Heart left ventricle (tissue), 13 donors: ENCODE measurements around the gene ERH.

Experiments used
- CTCF ChIP-seq, 12 donors: fragments of 200-600 bp; sonication (generic) in 4 of 12; IDR thresholded peaks; one replicate each; pipeline versions ENCODE4 v1.5.0 to v1.8.0; 2018 to 2022; ENCODE audit warnings: antibody characterized with exemption in 12 of 12, mild to moderate bottlenecking in 5 of 12
- POLR2A ChIP-seq, 2 donors: fragments of 450-650 bp; IDR thresholded peaks; one replicate each; pipeline ENCODE4 v1.6.1; 2017; ENCODE audit warnings: antibody characterized with exemption in 2 of 2, mild to moderate bottlenecking in 2 of 2, moderate library complexity in 2 of 2
- donor health status: ischemic (EF 13 %, LVEDD 7.1; RV severe dilation, severe dysfunction).
- donor health status: DM: no; HTN: yes; CAD: no.
- donor health status: DM: no; HTN: no; CAD: no.
- donor health status: ischemic (EF 25% LVEDD 6.9; RV normal size, moderate dysfunction).
- donor health status: ischemic (EF 25% LVEDD 5.7; RV mildly dilated, moderate dysfunction).
- donor health status: ischemic (EF 35%, LVEDD 5.7; RV mildly dilated, moderate dysfunction).
- donor health status: nonischemic (EF 11% LVEDD 7.7; RV severe dilation, severe dysfunction).
- donor health status: DM: yes; HTN: yes; CAD: no.
- donor health status: PGD.
- donor health status: ischemic (EF 29% LVEDD 5.4; RV normal size, mild dysfunction).
- donor health status: nonischemic (EF 23%, LVEDD 6.1; RV moderate dilation, normal function).

GRCh38 chr14:69363964-69364363 lies 34.1 kb downstream of the ERH start:
- TF ChIP-seq CTCF (IDR thresholded peaks at IDR 0.05) (no peak), POLR2A (IDR thresholded peaks at IDR 0.05) (no peak)
